A549 treated with AZD9567 at 1 μM for 4 hours (cell line): ENCODE results near the gene SPRY2. TPM values are rescaled to one million over a fixed set of nuclear protein-coding genes. Genes with fewer than 3 reads are reported as not detected.

Source experiments
- total RNA-seq: library from RNA; stranded (reverse); fragments of 200-300 nt; extraction: Qiagen RNA extraction; gene quantifications from 5 replicates; pipeline ENCODE4 v1.2.3, GENCODE V29; 2022; ENCODE audit not compliant: insufficient read depth

SPRY2 gene
- 12.3 to 15.5 TPM (median 15.1 TPM) in 5 replicates for total RNA-seq

GRCh38 chr13:80341101-80341755 lies at the start of gene SPRY2:
Gene SPRY2 (minus strand): TSS chr13:80341126. CDS start chr13:80337705, 3,421 bp downstream.

